NCI-H1092 treated with DMSO at 0.1 percent for 48 hours (cell line): ENCODE results near the gene MMP14.
A peak's percentile ranks its signal among the peaks of the same experiment; 100 is the strongest.

Experiments used
- DNase-seq: peaks from one replicate; lab custom pipeline; 2025; lab: John Stamatoyannopoulos, UW

The MMP14 gene

GRCh38 chr14:22861651-22862050, 25.3 kb downstream of the MMP14 start:
- no peak for DNase-seq

- DNase-seq: no peak
Observed at GRCh38 chr14:22864979-22865378, 28.6 kb downstream of the MMP14 start.

- no peak for DNase-seq
Observed at GRCh38 chr14:22865424-22866405, 29.3 kb downstream of the MMP14 start.

GRCh38 chr14:22866874-22867273, 30.5 kb downstream of the MMP14 start:
- DNase-seq: no peak

GRCh38 chr14:22870811-22871223, 34.4 kb downstream of the MMP14 start:
- no peak for DNase-seq

- peak; percentile 65 for DNase-seq
Observed at GRCh38 chr14:22871224-22872032, 35.0 kb downstream of the MMP14 start, which contains the start of gene LRP10. Gene LRP10, plus strand, starts transcription at chr14:22871740. Its CDS starts 564 bp downstream, at chr14:22872304.

- DNase-seq: peak; percentile 63
Observed at GRCh38 chr14:22872033-22872832, 35.8 kb downstream of the MMP14 start.

GRCh38 chr14:22872833-22873520, 36.6 kb downstream of the MMP14 start:
- no peak for DNase-seq

GRCh38 chr14:22875003-22875747, 38.8 kb downstream of the MMP14 start:
- DNase-seq: no peak

- DNase-seq: no peak
Observed at GRCh38 chr14:22875748-22876319, 39.4 kb downstream of the MMP14 start.

GRCh38 chr14:22877000-22877501, 40.7 kb downstream of the MMP14 start:
- DNase-seq: no peak

GRCh38 chr14:22878271-22879246, 42.2 kb downstream of the MMP14 start:
- no peak for DNase-seq

GRCh38 chr14:22882064-22882463, 45.7 kb downstream of the MMP14 start:
- DNase-seq: no peak

- peak; percentile 72 for DNase-seq
Observed at GRCh38 chr14:22882529-22883172, 46.3 kb downstream of the MMP14 start.

GRCh38 chr14:22883173-22883976, 47.0 kb downstream of the MMP14 start, which contains the start of gene REM2:
Gene REM2, plus strand, starts transcription at chr14:22883222. Its CDS starts 66 bp downstream, at chr14:22883288.
- peak; percentile 88 for DNase-seq

- no peak for DNase-seq
Observed at GRCh38 chr14:22884076-22884737, 47.8 kb downstream of the MMP14 start.
